ENCODE measurements around the gene ABHD10.

The ABHD10 gene

GRCh38 chr3:111978583-111979433 is at the start of gene ABHD10:
Gene ABHD10 (plus strand): TSS chr3:111979026. CDS start chr3:111979062, 36 bp downstream.
- peak; percentile 97 for DNase-seq (ENCODE audit: low spot score)

- DNase-seq (ENCODE audit: low spot score), result no peak
Observed at GRCh38 chr3:111929484-111929883, 49.3 kb upstream of the ABHD10 start.

DNA sequence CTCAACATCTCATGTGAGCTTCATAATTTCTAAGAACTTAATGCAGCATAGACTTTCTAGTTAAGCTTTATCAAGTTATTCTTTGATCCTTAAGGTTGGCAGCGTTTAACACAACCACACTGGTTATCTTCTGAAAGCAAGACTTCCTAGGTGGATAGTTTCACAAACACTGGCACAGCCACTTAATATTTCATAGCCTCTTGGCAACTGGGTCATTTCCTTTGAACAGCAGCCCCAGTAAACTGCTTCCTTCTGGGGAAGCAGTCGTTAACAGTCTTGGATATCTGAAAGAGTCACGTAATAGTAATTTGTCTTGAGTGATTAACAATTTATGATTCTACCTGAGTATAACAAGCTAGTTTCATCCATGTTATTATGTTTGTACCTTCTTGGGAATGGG is 45.9 kb upstream of the ABHD10 start:
- no peak for DNase-seq (ENCODE audit: low spot score)

GRCh38 chr3:111936191-111936841 is 42.5 kb upstream of the ABHD10 start:
- DNase-seq (ENCODE audit: low spot score), result no peak

DNA sequence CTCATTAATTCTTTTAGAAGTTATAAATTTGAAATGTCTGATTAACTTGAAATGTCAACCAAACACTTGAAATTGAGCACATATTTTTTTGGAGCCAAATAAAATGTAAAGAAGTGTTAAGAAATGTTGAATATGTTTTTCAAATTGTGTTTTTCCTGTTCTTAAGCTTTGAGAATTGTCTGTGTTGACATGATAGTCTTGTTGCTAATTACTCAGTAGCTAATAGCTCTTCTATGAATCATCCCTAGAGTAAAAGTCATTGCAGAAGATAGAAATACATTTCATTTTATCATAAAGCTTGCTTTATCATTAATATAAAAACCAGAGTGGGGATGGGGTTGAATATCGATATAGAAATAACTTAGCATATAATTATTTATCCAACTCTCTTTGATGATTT is 41.9 kb upstream of the ABHD10 start:
- no peak for DNase-seq (ENCODE audit: low spot score)

DNA sequence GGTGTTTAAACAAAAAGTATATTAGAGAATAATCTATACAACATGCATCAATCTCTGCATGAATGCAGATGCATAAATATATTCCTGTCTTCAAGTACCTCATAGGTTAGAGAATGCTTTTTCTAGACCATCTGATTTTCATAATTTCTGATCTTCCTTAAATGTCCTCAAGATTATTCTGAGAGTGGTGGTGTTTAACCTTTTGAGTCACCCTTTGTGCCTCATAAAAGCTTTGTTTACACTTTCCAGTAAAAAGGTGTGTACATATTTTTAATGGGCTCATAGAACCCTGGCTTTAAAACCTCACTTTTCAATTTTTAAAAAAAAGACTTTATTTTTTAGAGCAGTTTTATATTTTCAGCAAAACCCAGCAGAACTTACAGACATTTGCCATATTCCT is 41.0 kb upstream of the ABHD10 start:
- DNase-seq (ENCODE audit: low spot score), result no peak

DNA sequence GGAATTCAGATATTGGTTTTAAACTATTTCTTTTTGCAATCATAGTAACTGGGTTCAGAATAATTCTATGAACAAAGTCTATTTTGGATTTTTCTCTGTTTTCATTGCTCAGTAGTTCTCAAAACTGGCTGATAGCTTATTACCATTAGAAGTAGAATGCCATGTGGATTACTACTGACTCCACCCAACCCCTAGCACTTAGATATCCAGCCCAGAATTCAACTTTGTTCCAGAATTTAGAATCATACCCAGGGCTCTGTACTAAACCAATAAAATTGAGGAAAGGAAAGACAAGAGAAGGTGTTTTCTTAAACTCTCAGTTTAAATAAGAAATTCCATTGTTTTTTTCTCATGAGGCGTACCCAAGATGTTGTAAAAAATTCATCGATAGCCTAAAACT is 39.0 kb upstream of the ABHD10 start:
- no peak for DNase-seq (ENCODE audit: low spot score)

GRCh38 chr3:111943533-111943932 is 35.3 kb upstream of the ABHD10 start:
- DNase-seq (ENCODE audit: low spot score), result no peak

DNA sequence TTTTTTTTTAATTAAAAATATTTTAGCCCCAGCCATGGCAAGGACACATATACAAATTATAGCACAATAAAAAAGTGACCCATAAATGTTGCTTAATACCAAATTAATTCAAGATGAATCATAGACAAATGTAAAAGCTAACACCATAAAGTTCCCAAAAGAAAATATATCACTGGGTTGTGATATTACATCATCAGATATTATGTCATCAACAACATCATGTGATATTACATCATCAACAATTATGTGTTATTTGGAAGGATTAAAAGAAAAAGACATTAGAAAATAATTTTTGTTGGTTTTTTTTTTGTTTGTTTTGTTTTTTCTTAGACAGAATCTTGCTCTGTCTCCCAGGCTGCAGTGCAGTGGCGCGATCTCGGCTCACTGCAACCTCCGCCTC is 34.5 kb upstream of the ABHD10 start:
- DNase-seq (ENCODE audit: low spot score), result no peak

GRCh38 chr3:111947231-111947630 is 31.6 kb upstream of the ABHD10 start:
- no peak for DNase-seq (ENCODE audit: low spot score)

DNA sequence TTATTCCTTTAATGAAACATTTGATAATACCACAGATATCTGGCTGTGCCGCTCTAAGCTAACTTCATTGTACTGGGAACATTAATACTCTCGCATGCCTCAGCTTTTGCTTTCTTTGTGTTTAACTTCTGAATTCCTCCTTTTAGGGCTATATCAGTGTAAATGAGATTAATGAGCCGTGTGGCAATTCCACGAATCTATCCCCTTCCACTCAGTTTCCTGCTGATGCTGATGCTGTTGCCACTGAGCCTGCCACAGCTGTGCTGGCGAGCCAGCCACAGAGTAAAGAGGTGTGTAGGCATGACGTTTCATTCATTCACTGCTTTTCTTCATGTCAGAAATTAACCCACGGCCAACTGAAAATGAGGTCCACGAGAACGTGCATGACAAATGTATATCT is 30.0 kb upstream of the ABHD10 start:
- DNase-seq (ENCODE audit: low spot score), result no peak

GRCh38 chr3:111949712-111950111 is 29.1 kb upstream of the ABHD10 start:
- no peak for DNase-seq (ENCODE audit: low spot score)

DNA sequence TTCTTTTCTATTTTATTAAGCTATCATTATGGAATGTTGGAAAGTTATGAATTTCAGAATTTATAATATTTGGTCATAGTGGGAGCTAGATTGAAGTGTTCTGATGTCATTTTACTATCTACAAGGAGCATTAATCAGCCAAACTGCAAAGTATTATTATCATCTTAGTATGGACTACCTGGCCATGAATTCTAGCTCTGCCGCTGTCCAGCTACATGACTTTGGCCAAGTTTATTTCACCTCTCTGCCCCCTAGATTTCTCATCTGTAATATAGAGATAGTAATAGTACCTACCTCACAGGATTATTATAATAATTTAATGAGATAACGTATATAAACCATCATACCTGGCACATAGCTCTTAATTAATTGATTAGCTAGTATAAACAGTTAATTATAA is 27.8 kb upstream of the ABHD10 start:
- DNase-seq (ENCODE audit: low spot score), result no peak

- DNase-seq (ENCODE audit: low spot score), result no peak
Observed at GRCh38 chr3:111952086-111952485, 26.7 kb upstream of the ABHD10 start.

GRCh38 chr3:111952866-111953450 is 25.9 kb upstream of the ABHD10 start:
- DNase-seq (ENCODE audit: low spot score), result no peak

DNA sequence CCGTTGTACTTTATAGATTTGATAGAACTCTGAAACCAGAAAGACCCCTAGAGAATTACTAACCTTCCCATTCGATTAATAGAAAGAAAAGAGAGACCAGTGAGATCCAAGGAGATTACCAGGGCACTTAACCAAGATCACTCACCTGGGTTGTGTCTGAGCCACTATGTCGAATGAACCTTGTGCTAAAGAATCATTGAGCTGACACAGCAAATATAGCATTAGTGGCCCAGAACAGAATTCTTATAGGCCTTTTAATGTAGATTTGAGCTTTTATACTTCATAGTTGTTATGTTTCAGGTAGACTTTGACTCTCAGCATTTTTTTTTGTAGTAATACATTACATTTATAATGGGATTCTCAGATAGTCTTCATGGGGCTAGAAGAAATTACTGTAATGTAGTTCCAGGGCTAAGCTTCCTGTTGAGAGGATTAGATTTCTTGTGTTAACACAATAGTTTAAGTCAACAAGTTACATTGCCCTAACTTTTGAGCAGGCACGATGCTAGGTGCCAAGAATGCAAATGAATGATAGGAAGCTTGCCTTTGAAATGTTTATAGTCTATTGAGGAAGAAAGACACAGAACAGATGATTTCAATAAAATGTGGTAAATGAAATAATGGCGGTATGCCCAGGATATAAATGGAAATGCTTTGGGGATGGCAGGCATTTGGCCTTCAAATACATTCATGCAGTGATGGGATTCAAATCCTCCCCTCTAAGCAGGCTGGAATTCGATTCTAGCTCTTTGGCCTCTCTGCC is 24.4 kb upstream of the ABHD10 start:
- DNase-seq (ENCODE audit: low spot score), result no peak

DNA sequence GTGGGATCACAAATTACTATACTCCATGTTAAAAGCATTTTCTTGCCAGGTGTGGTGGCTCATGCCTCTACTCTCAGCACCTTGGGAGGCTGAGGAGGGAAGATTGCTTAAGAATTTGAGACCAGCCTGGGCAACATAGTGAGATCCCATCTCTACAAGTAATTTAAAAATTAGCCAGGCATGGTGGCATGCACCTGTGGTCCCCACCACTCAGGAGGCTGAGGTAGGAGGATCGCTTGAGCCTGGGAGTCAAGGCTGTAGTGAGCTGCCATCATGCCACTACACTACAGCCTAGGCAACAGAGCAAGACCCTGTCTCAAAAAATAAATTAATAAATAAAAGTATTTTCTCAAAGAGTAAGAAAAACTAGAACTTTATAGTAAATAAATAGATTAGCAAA is 22.9 kb upstream of the ABHD10 start:
- DNase-seq (ENCODE audit: low spot score), result no peak

GRCh38 chr3:111956449-111956848 is 22.4 kb upstream of the ABHD10 start:
- DNase-seq (ENCODE audit: low spot score), result no peak

GRCh38 chr3:111956995-111957734 is 21.7 kb upstream of the ABHD10 start:
- DNase-seq (ENCODE audit: low spot score), result no peak

- no peak for DNase-seq (ENCODE audit: low spot score)
Observed at GRCh38 chr3:111961461-111962164, 17.2 kb upstream of the ABHD10 start.

DNA sequence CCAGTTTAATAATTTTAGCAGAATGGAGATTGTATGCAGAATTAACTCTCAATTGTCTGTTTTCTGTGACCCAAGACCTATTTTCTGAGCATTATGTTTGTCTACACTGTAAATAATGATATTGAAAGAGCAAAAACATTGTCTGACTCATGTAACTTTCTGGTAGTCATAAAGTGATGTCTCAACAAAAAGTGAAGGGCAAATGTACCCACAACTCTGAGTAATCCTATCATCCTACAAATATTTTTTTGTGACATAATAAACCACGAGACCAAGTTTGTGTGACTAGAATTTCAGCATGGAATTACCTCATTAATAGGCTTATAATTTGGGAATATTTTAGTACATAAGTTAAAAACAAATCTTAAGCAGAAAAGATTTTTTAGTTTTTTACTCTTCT is 15.4 kb upstream of the ABHD10 start:
- DNase-seq (ENCODE audit: low spot score), result no peak

Measured in CD4-positive, alpha-beta T cell treated with Interleukin-2 at 100 ng/mL for 4 hours (primary cell).